ENCODE measurements around the gene TEX54.

Gene TEX54

DNA sequence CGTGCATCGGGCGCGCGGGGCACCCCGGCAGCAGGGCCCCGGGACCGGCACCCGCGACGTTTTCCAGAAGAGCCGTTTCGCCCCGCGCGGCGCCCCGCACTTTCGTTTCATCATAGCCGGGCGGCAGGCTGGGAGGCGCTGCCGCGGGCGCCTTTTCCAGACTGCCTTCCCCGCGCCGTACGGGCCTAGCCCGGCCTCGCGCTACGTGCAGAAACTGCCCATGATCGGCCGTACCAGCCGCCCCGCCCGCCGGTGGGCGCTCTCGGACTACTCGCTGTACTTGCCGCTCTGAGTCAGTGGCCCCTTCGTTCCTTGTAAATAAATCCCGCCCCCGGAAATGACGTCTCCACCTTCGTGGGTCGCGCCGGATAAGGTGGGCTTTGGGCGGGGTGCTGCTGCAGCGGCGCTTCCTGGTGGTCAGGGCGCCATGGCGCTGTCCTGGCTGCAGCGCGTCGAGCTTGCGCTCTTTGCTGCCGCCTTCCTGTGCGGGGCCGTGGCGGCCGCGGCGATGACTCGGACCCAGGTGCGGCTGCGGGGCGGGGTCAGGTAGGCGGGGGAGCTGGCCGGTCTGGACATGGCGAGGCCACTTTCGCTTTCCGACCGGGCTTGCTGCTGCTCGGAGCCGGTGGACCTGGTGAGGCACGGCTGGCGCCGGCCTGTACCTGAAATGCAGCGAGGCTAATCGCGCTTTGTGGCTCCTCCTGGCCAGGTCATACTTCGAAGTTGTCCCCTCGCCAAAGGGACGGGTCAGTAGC is 45.5 kb downstream of the TEX54 start, which contains the start of gene TMEM179B (continued):
- no peak for TF ChIP-seq ZNF18 (tag by site-specific recombination; IDR thresholded peaks at IDR 0.05)
- TF ChIP-seq SP7 (tag by site-specific recombination; IDR thresholded peaks at IDR 0.05) = peak; percentile 53; the same call in 1 of the 2 replicates
- TF ChIP-seq ZNF341 (tag by site-specific recombination; IDR thresholded peaks at IDR 0.05; ENCODE audit: low read depth) = peak; percentile 38
- TF ChIP-seq, protein P1, sequence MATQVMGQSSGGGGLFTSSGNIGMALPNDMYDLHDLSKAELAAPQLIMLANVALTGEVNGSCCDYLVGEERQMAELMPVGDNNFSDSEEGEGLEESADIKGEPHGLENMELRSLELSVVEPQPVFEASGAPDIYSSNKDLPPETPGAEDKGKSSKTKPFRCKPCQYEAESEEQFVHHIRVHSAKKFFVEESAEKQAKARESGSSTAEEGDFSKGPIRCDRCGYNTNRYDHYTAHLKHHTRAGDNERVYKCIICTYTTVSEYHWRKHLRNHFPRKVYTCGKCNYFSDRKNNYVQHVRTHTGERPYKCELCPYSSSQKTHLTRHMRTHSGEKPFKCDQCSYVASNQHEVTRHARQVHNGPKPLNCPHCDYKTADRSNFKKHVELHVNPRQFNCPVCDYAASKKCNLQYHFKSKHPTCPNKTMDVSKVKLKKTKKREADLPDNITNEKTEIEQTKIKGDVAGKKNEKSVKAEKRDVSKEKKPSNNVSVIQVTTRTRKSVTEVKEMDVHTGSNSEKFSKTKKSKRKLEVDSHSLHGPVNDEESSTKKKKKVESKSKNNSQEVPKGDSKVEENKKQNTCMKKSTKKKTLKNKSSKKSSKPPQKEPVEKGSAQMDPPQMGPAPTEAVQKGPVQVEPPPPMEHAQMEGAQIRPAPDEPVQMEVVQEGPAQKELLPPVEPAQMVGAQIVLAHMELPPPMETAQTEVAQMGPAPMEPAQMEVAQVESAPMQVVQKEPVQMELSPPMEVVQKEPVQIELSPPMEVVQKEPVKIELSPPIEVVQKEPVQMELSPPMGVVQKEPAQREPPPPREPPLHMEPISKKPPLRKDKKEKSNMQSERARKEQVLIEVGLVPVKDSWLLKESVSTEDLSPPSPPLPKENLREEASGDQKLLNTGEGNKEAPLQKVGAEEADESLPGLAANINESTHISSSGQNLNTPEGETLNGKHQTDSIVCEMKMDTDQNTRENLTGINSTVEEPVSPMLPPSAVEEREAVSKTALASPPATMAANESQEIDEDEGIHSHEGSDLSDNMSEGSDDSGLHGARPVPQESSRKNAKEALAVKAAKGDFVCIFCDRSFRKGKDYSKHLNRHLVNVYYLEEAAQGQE (tag by site-specific recombination; IDR thresholded peaks at IDR 0.05) = no peak
- TF ChIP-seq, protein P2, sequence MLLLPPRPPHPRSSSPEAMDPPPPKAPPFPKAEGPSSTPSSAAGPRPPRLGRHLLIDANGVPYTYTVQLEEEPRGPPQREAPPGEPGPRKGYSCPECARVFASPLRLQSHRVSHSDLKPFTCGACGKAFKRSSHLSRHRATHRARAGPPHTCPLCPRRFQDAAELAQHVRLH (tag by site-specific recombination; IDR thresholded peaks at IDR 0.05) = peak; percentile 58
- peak; percentile 65 for TF ChIP-seq ZNF629 (tag by site-specific recombination; IDR thresholded peaks at IDR 0.05)
- TF ChIP-seq KLF17 (tag by site-specific recombination; IDR thresholded peaks at IDR 0.05) = peak; percentile 66
- TF ChIP-seq, protein P3, sequence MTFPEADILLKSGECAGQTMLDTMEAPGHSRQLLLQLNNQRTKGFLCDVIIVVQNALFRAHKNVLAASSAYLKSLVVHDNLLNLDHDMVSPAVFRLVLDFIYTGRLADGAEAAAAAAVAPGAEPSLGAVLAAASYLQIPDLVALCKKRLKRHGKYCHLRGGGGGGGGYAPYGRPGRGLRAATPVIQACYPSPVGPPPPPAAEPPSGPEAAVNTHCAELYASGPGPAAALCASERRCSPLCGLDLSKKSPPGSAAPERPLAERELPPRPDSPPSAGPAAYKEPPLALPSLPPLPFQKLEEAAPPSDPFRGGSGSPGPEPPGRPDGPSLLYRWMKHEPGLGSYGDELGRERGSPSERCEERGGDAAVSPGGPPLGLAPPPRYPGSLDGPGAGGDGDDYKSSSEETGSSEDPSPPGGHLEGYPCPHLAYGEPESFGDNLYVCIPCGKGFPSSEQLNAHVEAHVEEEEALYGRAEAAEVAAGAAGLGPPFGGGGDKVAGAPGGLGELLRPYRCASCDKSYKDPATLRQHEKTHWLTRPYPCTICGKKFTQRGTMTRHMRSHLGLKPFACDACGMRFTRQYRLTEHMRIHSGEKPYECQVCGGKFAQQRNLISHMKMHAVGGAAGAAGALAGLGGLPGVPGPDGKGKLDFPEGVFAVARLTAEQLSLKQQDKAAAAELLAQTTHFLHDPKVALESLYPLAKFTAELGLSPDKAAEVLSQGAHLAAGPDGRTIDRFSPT (tag by site-specific recombination; IDR thresholded peaks at IDR 0.05) = peak; percentile 53; the same call in 1 of the 2 replicates
- peak; percentile 100 for TF ChIP-seq ZNF837 (tag by site-specific recombination; IDR thresholded peaks at IDR 0.05)
- peak; percentile 15; the same call in 1 of the 2 replicates for TF ChIP-seq GLIS2 (tag by site-specific recombination; IDR thresholded peaks at IDR 0.05)
- peak; percentile 72 for TF ChIP-seq ZNF335 (tag by site-specific recombination; conservative IDR thresholded peaks at IDR 0.05)
- TF ChIP-seq, protein P4, sequence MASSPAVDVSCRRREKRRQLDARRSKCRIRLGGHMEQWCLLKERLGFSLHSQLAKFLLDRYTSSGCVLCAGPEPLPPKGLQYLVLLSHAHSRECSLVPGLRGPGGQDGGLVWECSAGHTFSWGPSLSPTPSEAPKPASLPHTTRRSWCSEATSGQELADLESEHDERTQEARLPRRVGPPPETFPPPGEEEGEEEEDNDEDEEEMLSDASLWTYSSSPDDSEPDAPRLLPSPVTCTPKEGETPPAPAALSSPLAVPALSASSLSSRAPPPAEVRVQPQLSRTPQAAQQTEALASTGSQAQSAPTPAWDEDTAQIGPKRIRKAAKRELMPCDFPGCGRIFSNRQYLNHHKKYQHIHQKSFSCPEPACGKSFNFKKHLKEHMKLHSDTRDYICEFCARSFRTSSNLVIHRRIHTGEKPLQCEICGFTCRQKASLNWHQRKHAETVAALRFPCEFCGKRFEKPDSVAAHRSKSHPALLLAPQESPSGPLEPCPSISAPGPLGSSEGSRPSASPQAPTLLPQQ (tag by site-specific recombination; IDR thresholded peaks at IDR 0.05) = 0 out of 2 replicates have a peak, but pooled peaks have one; percentile 14
- TF ChIP-seq ZNF169 (tag by site-specific recombination; IDR thresholded peaks at IDR 0.05) = no peak
- TF ChIP-seq ZBTB26 (tag by site-specific recombination; optimal IDR thresholded peaks at IDR 0.05) = peak; percentile 80
- TF ChIP-seq YY1 (tag by site-specific recombination; IDR thresholded peaks at IDR 0.05) = peak; percentile 82
- no peak for TF ChIP-seq ZNF324 (tag by site-specific recombination; IDR thresholded peaks at IDR 0.05)
- peak; percentile 95 for TF ChIP-seq SP2 (tag by site-specific recombination; IDR thresholded peaks at IDR 0.05)
- TF ChIP-seq ZEB2 (tag by site-specific recombination; IDR thresholded peaks at IDR 0.05) = peak; percentile 81
- TF ChIP-seq ZNF2 (tag by site-specific recombination; IDR thresholded peaks at IDR 0.05) = 0 out of 2 replicates have a peak, but pooled peaks have one; percentile 77
- TF ChIP-seq GLI4 (tag by site-specific recombination; IDR thresholded peaks at IDR 0.05) = no peak
- TF ChIP-seq, protein P5, sequence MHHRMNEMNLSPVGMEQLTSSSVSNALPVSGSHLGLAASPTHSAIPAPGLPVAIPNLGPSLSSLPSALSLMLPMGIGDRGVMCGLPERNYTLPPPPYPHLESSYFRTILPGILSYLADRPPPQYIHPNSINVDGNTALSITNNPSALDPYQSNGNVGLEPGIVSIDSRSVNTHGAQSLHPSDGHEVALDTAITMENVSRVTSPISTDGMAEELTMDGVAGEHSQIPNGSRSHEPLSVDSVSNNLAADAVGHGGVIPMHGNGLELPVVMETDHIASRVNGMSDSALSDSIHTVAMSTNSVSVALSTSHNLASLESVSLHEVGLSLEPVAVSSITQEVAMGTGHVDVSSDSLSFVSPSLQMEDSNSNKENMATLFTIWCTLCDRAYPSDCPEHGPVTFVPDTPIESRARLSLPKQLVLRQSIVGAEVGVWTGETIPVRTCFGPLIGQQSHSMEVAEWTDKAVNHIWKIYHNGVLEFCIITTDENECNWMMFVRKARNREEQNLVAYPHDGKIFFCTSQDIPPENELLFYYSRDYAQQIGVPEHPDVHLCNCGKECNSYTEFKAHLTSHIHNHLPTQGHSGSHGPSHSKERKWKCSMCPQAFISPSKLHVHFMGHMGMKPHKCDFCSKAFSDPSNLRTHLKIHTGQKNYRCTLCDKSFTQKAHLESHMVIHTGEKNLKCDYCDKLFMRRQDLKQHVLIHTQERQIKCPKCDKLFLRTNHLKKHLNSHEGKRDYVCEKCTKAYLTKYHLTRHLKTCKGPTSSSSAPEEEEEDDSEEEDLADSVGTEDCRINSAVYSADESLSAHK (tag by site-specific recombination; IDR thresholded peaks at IDR 0.05) = no peak
- TF ChIP-seq KLF1 (tag by site-specific recombination; IDR thresholded peaks at IDR 0.05) = peak; percentile 68
- TF ChIP-seq KLF9 (tag by site-specific recombination; IDR thresholded peaks at IDR 0.05; ENCODE audit: low read depth) = peak; percentile 43
- TF ChIP-seq ZNF362 (tag by site-specific recombination; IDR thresholded peaks at IDR 0.05) = no peak

All from HEK293 (cell line).